Right lobe of liver (tissue), 6 donors: ENCODE measurements around the gene COPA. TPM values are rescaled to one million over a fixed set of nuclear protein-coding genes. Genes with fewer than 3 reads are reported as not detected.

ENCODE experiments used
- ATAC-seq, 4 donors: fragments of 200-7000 bp; cut with Tn5 transposase; one replicate each; pipeline ENCODE4 v1.9.1; 2020; ENCODE audit warnings: mild to moderate bottlenecking in 4 of 4, moderate library complexity in 4 of 4
- DNase-seq, 3 donors: peaks; one replicate each; pipeline ENCODE4 v3.0.0-alpha.2; 2020
- H3K27ac ChIP-seq, 3 donors: fragments of 200-600 bp; one replicate each; pipeline ENCODE4 v1.8.0; 2022
- H3K27me3 ChIP-seq, 2 donors: fragments of 200-600 bp; one replicate each; pipeline ENCODE4 v1.8.0; 2022
- H3K36me3 ChIP-seq, 4 donors: fragments of 200-600 bp; sonication (generic) in 1 of 4; one replicate each; pipeline versions ENCODE4 v1.5.1 to v1.8.0; 2017 to 2022; ENCODE audit warnings: control low read depth in 1 of 4
- H3K4me1 ChIP-seq, 4 donors: fragments of 200-600 bp; sonication (generic) in 1 of 4; one replicate each; pipeline versions ENCODE4 v1.5.1 to v1.8.0; 2017 to 2022; ENCODE audit warnings: control low read depth in 1 of 4
- H3K4me3 ChIP-seq, 3 donors: fragments of 200-600 bp; one replicate each; pipeline ENCODE4 v1.8.0; 2022
- H3K9me3 ChIP-seq, 4 donors: fragments of 200-600 bp; sonication (generic) in 1 of 4; one replicate each; pipeline versions ENCODE4 v1.5.1 to v1.8.0; 2017 to 2022; ENCODE audit warnings: control low read depth in 1 of 4
- CTCF ChIP-seq, 4 donors: fragments of 200-600 bp in 3 of 4; fragments of 450-650 bp in 1 of 4; IDR thresholded peaks; one replicate each; pipeline versions ENCODE4 v1.5.1 to v1.8.0; 2016 to 2022; ENCODE audit warnings: antibody characterized with exemption in 4 of 4, mild to moderate bottlenecking in 2 of 4
- POLR2A ChIP-seq: fragments of 450-650 bp; IDR thresholded peaks from one replicate; pipeline ENCODE4 v1.6.1; 2017; ENCODE audit warnings: antibody characterized with exemption, mild to moderate bottlenecking
- WGBS: methylation state at CpG from one replicate; pipeline ENCODE4 v1.1.6; 2018; ENCODE audit warnings: low coverage, low lambda C conversion rate; ENCODE audit not compliant: insufficient coverage; ENCODE audit errors: missing lambda C conversion rate; 5-methylcytosine and 5-hydroxymethylcytosine counted together
- intact Hi-C, 2 donors: fragments of 100-400 bp; cut with DNase I; formaldehyde crosslinking; loops; one replicate each; pipeline versions ENCODE4 v1.11.2 to v1.14.1; 2022
- total RNA-seq, 6 experiments: library from RNA; depleted of rRNA in 2 of 6; stranded (reverse); fragments of >200 nt in 2 of 6; fragmentation: NEBNext Ultra II Directional in 3 of 6; extraction: Animal tissue kit (Norgen Biotek cat#: 25700) in 3 of 6; gene quantifications; one replicate each; pipeline versions ENCODE4 v1.1.0 to v1.2.4, GENCODE V29; 2016 to 2023
- donor health status: DM: no; HTN: yes; CAD: no.
- donor health status: DM: no; HTN: no; CAD: no.
- donor health status: DM: no; HTN: no; CAD: no.
- donor health status: DM: no; HTN: yes; CAD: no.
- donor health status: DM: no; HTN: yes; CAD: no.

The COPA gene
- total RNA-seq, 6 experiments from 2014 or later = 75.5 to 109 (median 103) TPM

GRCh38 chr1:160330119-160330518, 12.9 kb downstream of the COPA start:
- H3K4me1 ChIP-seq = no peaks in the 10 kb centered on the region
- no peak for TF ChIP-seq CTCF (IDR thresholded peaks at IDR 0.05)
- no peak for TF ChIP-seq POLR2A
- no peak overlapping the region for H3K4me3 ChIP-seq
- no peak overlapping the region for H3K27ac ChIP-seq
- no peak for ATAC-seq
- H3K36me3 ChIP-seq = peaks cover 3 to 99% (median 58%) of the 10 kb centered on the region in 4 donors
- no peak for DNase-seq
- H3K27me3 ChIP-seq = no peaks in the 10 kb centered on the region
- no peaks in the 10 kb centered on the region for H3K9me3 ChIP-seq
- intact Hi-C loops = no loop called here

GRCh38 chr1:160328184-160328583, 14.9 kb downstream of the COPA start:
- Histone ChIP-seq H3K4me3 (no peak overlapping the region), H3K9me3 (no peaks in the 10 kb centered on the region), H3K36me3 (peaks cover 3 to 99% (median 50%) of the 10 kb centered on the region in 4 donors), H3K27ac (no peak overlapping the region), H3K27me3 (no peaks in the 10 kb centered on the region), H3K4me1 (no peaks in the 10 kb centered on the region)
- TF ChIP-seq POLR2A (no peak), CTCF (IDR thresholded peaks at IDR 0.05) (no peak)
- no peak for ATAC-seq
- intact Hi-C loops = no loop called here
- no peak for DNase-seq
- WGBS = 82% methylated on average over 8 of the region's 8 CpGs

GRCh38 chr1:160326418-160326817, 16.6 kb downstream of the COPA start:
- intact Hi-C loops = no loop called here
- DNase-seq = no peak
- TF ChIP-seq POLR2A (no peak), CTCF (IDR thresholded peaks at IDR 0.05) (no peak)
- H3K27ac ChIP-seq = no peak overlapping the region
- H3K36me3 ChIP-seq = peaks cover 3 to 89% (median 41%) of the 10 kb centered on the region in 4 donors
- no peaks in the 10 kb centered on the region for H3K9me3 ChIP-seq
- 73% methylated on average over 5 of the region's 5 CpGs for WGBS
- H3K4me3 ChIP-seq = no peak overlapping the region
- H3K27me3 ChIP-seq = no peaks in the 10 kb centered on the region
- ATAC-seq = no peak
- no peaks in the 10 kb centered on the region for H3K4me1 ChIP-seq

GRCh38 chr1:160325252-160325651, 17.8 kb downstream of the COPA start:
- no peaks in the 10 kb centered on the region for H3K9me3 ChIP-seq
- intact Hi-C loops = no loop called here
- H3K4me1 ChIP-seq = no peaks in the 10 kb centered on the region
- DNase-seq (no peak), ATAC-seq (no peak)
- WGBS = 94% methylated on average over 4 of the region's 4 CpGs
- peaks cover 3 to 77% (median 35%) of the 10 kb centered on the region in 4 donors for H3K36me3 ChIP-seq
- H3K27ac ChIP-seq = no peak overlapping the region
- TF ChIP-seq POLR2A (no peak), CTCF (IDR thresholded peaks at IDR 0.05) (no peak)
- no peak overlapping the region for H3K4me3 ChIP-seq
- no peaks in the 10 kb centered on the region for H3K27me3 ChIP-seq

- no peaks in the 10 kb centered on the region for H3K4me1 ChIP-seq
- no peaks in the 10 kb centered on the region for H3K27me3 ChIP-seq
- DNase-seq (no peak), ATAC-seq (no peak)
- 96% methylated on average over 6 of the region's 6 CpGs for WGBS
- TF ChIP-seq POLR2A (no peak), CTCF (IDR thresholded peaks at IDR 0.05) (no peak)
- H3K4me3 ChIP-seq = no peak overlapping the region
- H3K36me3 ChIP-seq = peaks cover 0 to 71% (median 26%) of the 10 kb centered on the region in 4 donors
- intact Hi-C loops = no loop called here
- H3K27ac ChIP-seq = no peak overlapping the region
- no peaks in the 10 kb centered on the region for H3K9me3 ChIP-seq
Observed at GRCh38 chr1:160322831-160323230, 20.2 kb downstream of the COPA start.
